ENCODE results near the gene DTX3. TPM values are rescaled to one million over a fixed set of nuclear protein-coding genes. Genes with fewer than 3 reads are reported as not detected.
"Not testable (repeated sequence)": the region's sequence is repeated elsewhere in the genome, so short reads cannot be mapped to it uniquely, and the experiment has no call there.

DTX3 gene
- total RNA-seq, 1 donor from 2014 or later, result 56.4 TPM

GRCh38 chr12:57655541-57656240 lies 51.1 kb downstream of the DTX3 start:
- Mint-ChIP-seq H3K9me3 (peaks cover 25% of the 10 kb centered on the region), H3K4me1 (no peaks in the 10 kb centered on the region), H3K27me3 (ENCODE audit: insufficient read depth, low read depth) (peaks cover 12% of the 10 kb centered on the region), H3K4me3 (no peak overlapping the region), H3K36me3 (no peaks in the 10 kb centered on the region), H3K27ac (no peak overlapping the region)
- H3K4me2 ChIP-seq, result no peak overlapping the region
- H3K9me3 ChIP-seq (ENCODE audit: low read depth), result peaks cover under 1% of the 10 kb centered on the region
- H3K4me1 ChIP-seq, result no peaks in the 10 kb centered on the region
- TF ChIP-seq EZH2phosphoT487 (IDR thresholded peaks at IDR 0.05), result no peak
- TF ChIP-seq, protein P1, sequence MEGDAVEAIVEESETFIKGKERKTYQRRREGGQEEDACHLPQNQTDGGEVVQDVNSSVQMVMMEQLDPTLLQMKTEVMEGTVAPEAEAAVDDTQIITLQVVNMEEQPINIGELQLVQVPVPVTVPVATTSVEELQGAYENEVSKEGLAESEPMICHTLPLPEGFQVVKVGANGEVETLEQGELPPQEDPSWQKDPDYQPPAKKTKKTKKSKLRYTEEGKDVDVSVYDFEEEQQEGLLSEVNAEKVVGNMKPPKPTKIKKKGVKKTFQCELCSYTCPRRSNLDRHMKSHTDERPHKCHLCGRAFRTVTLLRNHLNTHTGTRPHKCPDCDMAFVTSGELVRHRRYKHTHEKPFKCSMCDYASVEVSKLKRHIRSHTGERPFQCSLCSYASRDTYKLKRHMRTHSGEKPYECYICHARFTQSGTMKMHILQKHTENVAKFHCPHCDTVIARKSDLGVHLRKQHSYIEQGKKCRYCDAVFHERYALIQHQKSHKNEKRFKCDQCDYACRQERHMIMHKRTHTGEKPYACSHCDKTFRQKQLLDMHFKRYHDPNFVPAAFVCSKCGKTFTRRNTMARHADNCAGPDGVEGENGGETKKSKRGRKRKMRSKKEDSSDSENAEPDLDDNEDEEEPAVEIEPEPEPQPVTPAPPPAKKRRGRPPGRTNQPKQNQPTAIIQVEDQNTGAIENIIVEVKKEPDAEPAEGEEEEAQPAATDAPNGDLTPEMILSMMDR (IDR thresholded peaks at IDR 0.05), result no peak
- no peak for TF ChIP-seq EZH2 (IDR thresholded peaks at IDR 0.05)
- H3K27ac ChIP-seq, result no peak overlapping the region
- H2AFZ ChIP-seq (replicated peaks), result no peak overlapping the region
- no peaks in the 10 kb centered on the region for H3K79me2 ChIP-seq (ENCODE audit: low read depth)
- no peaks in the 10 kb centered on the region for H3K27me3 ChIP-seq
- no peak overlapping the region for H3K9ac ChIP-seq
- DNase-seq (ENCODE audit: low spot score), result no peak
- no peak overlapping the region for H3K4me3 ChIP-seq
- no peaks in the 10 kb centered on the region for H4K20me1 ChIP-seq (ENCODE audit: low read depth)
- H3K36me3 ChIP-seq, result no peaks in the 10 kb centered on the region
- no peaks in the 10 kb centered on the region for H3F3A ChIP-seq (ENCODE audit: low read depth)

GRCh38 chr12:57656408-57656807 lies 51.8 kb downstream of the DTX3 start:
- H3K79me2 ChIP-seq (ENCODE audit: low read depth); H3K36me3 Mint-ChIP-seq; DNase-seq (ENCODE audit: low spot score); H3K36me3 ChIP-seq; H3K27ac ChIP-seq; H3K4me3 ChIP-seq; H3K4me1 ChIP-seq; H3K4me2 ChIP-seq; H2AFZ ChIP-seq (replicated peaks); H3K4me1 Mint-ChIP-seq; H3K27me3 ChIP-seq; H3K27ac Mint-ChIP-seq; H4K20me1 ChIP-seq (ENCODE audit: low read depth); H3K9ac ChIP-seq; H3K9me3 ChIP-seq (ENCODE audit: low read depth); H3K4me3 Mint-ChIP-seq; H3F3A ChIP-seq (ENCODE audit: low read depth): not testable (repeated sequence)
- peaks cover 12% of the 10 kb centered on the region for H3K27me3 Mint-ChIP-seq (ENCODE audit: insufficient read depth, low read depth)
- H3K9me3 Mint-ChIP-seq, result peaks cover 31% of the 10 kb centered on the region

DNA sequence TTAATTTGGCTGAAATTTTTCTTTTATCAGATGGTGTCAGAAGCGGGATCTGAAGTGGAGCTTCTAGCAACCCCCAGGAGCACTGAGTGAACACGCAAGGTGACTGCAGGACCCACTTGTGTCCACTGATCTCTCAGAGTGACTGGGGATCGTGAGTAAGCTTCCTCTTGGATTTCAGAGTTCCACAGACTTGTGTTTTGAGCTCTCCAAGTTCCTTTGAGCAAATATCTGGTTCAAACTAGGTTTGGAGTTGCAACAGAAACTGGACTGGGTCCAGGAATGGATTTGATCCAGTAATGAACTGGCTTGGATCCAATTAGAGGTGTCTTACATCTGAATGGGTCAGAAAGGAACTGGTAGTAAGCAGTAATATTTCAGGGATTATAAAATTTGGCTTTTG lies 53.1 kb downstream of the DTX3 start:
- H3K36me3 ChIP-seq, result no peaks in the 10 kb centered on the region
- H3K9ac ChIP-seq, result no peak overlapping the region
- peaks cover 8% of the 10 kb centered on the region for H3K9me3 ChIP-seq (ENCODE audit: low read depth)
- H3F3A ChIP-seq (ENCODE audit: low read depth), result no peaks in the 10 kb centered on the region
- H3K4me1 ChIP-seq, result no peaks in the 10 kb centered on the region
- no peak overlapping the region for H3K4me2 ChIP-seq
- Mint-ChIP-seq H3K4me3 (no peak overlapping the region), H3K36me3 (no peaks in the 10 kb centered on the region), H3K9me3 (peaks cover 31% of the 10 kb centered on the region), H3K27ac (no peak overlapping the region), H3K27me3 (ENCODE audit: insufficient read depth, low read depth) (peaks cover 12% of the 10 kb centered on the region), H3K4me1 (no peaks in the 10 kb centered on the region)
- no peak overlapping the region for H3K4me3 ChIP-seq
- TF ChIP-seq EZH2phosphoT487 (IDR thresholded peaks at IDR 0.05) (no peak), EZH2 (IDR thresholded peaks at IDR 0.05) (no peak)
- TF ChIP-seq, protein P1 (IDR thresholded peaks at IDR 0.05), result no peak
- no peak for DNase-seq (ENCODE audit: low spot score)
- no peak overlapping the region for H2AFZ ChIP-seq (replicated peaks)
- H3K27me3 ChIP-seq, result no peaks in the 10 kb centered on the region
- H3K79me2 ChIP-seq (ENCODE audit: low read depth), result no peaks in the 10 kb centered on the region
- H4K20me1 ChIP-seq (ENCODE audit: low read depth), result no peaks in the 10 kb centered on the region
- no peak overlapping the region for H3K27ac ChIP-seq

- TF ChIP-seq, protein P1 (IDR thresholded peaks at IDR 0.05), result no peak
- no peak for TF ChIP-seq EZH2 (IDR thresholded peaks at IDR 0.05)
- no peak for TF ChIP-seq EZH2phosphoT487 (IDR thresholded peaks at IDR 0.05)
- H3K9me3 ChIP-seq (ENCODE audit: low read depth), result peaks cover 8% of the 10 kb centered on the region
- no peaks in the 10 kb centered on the region for H3K36me3 ChIP-seq
- H3K27me3 Mint-ChIP-seq (ENCODE audit: insufficient read depth, low read depth), result peaks cover 12% of the 10 kb centered on the region
- DNase-seq (ENCODE audit: low spot score), result no peak
- H3K27ac ChIP-seq, result no peak overlapping the region
- H3K4me3 Mint-ChIP-seq, result no peak overlapping the region
- H3K4me1 ChIP-seq, result no peaks in the 10 kb centered on the region
- H3K4me3 ChIP-seq, result no peak overlapping the region
- H2AFZ ChIP-seq (replicated peaks), result no peak overlapping the region
- no peaks in the 10 kb centered on the region for H3F3A ChIP-seq (ENCODE audit: low read depth)
- H3K36me3 Mint-ChIP-seq, result no peaks in the 10 kb centered on the region
- H3K4me1 Mint-ChIP-seq, result no peaks in the 10 kb centered on the region
- H3K27ac Mint-ChIP-seq, result no peak overlapping the region
- no peak overlapping the region for H3K9ac ChIP-seq
- no peaks in the 10 kb centered on the region for H3K27me3 ChIP-seq
- H3K4me2 ChIP-seq, result no peak overlapping the region
- no peaks in the 10 kb centered on the region for H3K79me2 ChIP-seq (ENCODE audit: low read depth)
- peaks cover 36% of the 10 kb centered on the region for H3K9me3 Mint-ChIP-seq
- no peaks in the 10 kb centered on the region for H4K20me1 ChIP-seq (ENCODE audit: low read depth)
These were observed 54.3 kb downstream of the DTX3 start for GRCh38 chr12:57658890-57659289.
